Tibial nerve (tissue), 4 donors: Measurements from ENCODE around the gene ACTR5.

Experiments
- CTCF ChIP-seq, 5 experiments: fragments of 200-600 bp in 3 of 5; fragments of 450-650 bp in 2 of 5; sonication (generic) in 3 of 5; IDR thresholded peaks; one replicate each; pipeline ENCODE4 v1.5.1; 2016 to 2019; ENCODE audit warnings: antibody characterized with exemption in 5 of 5, mild to moderate bottlenecking in 3 of 5, moderate library complexity in 2 of 5
- EP300 ChIP-seq, 2 donors: sonication (generic); formaldehyde crosslinking; IDR thresholded peaks; one replicate each; pipeline ENCODE4 v1.6.1; 2017; ENCODE audit warnings: antibody characterized with exemption in 2 of 2, mild to moderate bottlenecking in 1 of 2
- POLR2A ChIP-seq, 2 donors: fragments of 450-650 bp; IDR thresholded peaks; one replicate each; pipeline ENCODE4 v1.6.1; 2017; ENCODE audit warnings: antibody characterized with exemption in 2 of 2, mild to moderate bottlenecking in 2 of 2, moderate library complexity in 2 of 2

- TF ChIP-seq CTCF (IDR thresholded peaks at IDR 0.05), result no peak
- no peak for TF ChIP-seq POLR2A (IDR thresholded peaks at IDR 0.05)
- TF ChIP-seq EP300 (IDR thresholded peaks at IDR 0.05), result no peak
These were observed 62.8 kb downstream of the ACTR5 start for GRCh38 chr20:38810926-38811630.
